GM18907 (cell line): Measurements from ENCODE around the gene FXYD5.
A peak's percentile ranks its signal among the peaks of the same experiment; 100 is the strongest.

ENCODE experiments used
- ATAC-seq: cut with Tn5 transposase; IDR thresholded peaks from one replicate; pipeline ENCODE4 v1.9.1; 2021; ENCODE audit warnings: mild to moderate bottlenecking, moderate library complexity; ENCODE audit not compliant: unreplicated experiment

The FXYD5 gene, protein sequence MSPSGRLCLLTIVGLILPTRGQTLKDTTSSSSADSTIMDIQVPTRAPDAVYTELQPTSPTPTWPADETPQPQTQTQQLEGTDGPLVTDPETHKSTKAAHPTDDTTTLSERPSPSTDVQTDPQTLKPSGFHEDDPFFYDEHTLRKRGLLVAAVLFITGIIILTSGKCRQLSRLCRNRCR

DNA sequence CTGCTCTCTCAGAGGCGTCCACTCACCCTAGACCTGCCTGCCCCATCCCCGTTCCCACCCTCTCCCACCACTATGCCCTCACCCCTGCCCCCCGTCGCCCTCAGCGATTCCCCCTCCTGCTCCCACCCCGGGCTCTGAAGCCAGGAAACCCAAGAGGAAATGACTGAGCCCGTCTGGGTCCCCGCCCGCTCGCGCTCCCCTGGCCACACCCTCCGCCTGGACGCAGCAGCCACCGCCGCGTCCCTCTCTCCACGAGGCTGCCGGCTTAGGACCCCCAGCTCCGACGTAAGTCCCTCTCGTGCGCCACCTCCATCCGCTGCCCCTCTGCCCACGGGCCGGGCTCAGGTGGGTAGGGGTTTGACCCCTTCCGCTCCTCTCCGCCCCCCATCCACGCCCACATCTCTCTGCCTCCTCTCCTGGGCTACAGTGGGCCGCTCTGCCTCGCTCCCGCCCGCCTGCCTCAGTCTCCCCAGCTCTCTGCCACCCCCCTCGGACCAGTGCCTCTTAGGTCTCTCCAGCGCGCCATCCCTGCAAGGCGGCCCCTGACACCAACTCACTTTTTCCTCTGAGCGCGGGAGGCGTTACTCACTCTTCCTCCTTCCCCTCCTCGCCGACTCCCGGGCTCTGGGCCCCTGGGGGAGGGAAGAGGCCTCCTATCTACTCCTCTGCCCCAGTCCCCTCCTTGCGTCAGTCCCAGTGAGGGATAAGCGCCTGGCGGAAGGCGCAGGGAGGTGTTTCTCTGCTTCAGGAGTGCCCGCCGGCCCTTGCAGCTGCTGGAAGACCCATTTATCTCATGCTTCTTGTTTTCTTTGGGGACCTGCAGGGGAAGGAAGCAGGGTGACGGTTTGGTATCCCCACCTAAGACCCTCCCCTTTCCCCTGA, at the start of gene FXYD5:
TSS of gene FXYD5 (plus strand) at position 211 of the 882 bp plus-strand sequence. CDS start 816 bp downstream, outside the sequence.
- ATAC-seq, result peak; percentile 44

DNA sequence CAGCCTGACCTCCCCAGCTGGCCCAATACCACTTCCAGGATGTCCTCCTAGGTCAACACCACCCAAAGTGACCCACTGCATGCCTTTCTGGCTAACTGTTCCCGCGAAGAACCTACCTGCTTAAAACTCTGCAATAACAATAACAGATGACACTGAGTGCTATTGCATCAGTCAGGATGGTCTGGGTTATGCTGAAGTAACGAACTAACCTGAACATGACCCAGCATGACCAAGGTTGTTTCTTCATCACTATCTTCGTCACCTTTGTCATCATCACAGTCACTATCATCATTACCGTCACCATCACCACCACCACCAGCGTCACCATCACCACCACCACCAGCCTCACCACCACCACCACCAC, 49.5 kb upstream of the FXYD5 start:
- no peak for ATAC-seq

DNA sequence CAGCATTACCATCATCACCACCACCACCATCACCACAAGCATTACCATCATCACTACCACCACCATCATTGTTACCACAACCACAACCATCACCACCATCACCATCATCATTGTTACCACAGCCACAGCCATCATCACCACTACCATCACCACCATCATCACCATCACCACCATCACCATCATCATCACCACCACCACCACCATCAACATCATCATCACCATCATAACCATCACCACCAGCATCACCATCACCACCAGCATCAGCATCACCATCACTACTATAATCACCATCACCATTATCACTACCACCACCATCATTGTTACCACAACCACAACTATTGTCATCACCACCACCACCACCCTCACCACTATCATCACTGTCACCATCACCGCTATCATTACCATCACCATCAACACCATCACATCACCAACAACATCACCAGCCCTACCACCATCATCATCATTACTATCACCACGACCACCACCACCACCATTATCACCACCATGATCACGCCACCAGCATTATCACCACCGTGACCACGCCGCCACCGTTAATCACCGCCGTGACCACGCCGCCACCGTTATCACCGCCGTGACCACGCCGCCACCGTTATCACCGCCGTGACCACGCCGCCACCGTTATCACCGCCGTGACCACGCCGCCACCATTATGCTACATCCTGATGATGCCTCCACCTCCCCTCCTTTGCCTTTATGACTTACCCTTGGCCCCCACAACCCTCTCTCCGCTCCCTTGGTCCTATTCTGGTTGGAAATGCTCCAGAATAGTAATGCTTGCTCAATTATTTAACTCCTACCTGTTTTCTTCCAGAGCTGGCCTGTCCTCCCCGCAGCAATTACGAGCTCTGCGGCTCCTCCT, 48.9 kb upstream of the FXYD5 start:
- no peak for ATAC-seq

DNA sequence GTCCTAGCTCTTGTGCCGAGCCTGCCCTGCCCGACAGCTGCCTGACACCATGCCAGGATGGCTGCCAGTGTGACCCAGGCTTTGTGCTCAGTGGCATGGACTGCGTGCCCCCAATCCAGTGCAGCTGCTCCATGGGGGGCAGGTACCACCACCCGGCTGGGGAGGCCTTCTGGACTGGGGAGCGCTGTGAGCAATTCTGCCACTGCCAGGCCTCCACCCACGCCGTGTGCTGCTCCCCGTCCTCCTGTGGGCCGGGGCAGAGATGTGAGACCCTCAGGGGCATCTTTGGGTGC, 48.3 kb upstream of the FXYD5 start:
- no peak for ATAC-seq

DNA sequence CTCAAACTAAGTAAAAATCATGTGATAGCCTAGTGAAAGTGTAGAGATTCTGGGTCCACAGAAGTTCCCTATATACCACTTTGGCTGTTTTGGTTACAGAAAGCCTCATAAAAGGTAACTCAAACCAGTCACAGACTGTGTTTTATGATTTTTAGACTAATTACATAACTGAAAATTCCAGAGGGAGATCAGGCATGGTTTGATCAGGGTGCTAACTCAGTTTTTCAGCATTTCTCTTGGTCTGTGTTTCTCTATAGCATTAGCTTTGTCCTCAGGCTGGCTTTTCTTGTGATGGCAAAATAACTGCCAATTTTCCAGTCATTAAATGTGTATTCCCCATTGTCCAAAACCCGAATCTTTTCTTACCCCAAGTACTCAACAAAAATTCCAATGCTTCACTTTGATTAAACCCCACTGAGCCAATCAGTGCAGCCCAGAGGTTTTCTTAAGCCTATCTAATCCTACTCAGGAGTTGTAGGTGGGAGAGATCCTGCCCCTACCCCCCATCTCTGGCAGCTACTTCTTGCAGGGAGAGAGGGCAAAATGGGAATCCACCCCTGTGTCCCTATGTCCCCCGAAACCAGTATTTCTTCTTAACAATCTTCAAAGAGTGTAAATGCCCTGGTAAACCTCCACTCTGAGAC, 47.5 kb upstream of the FXYD5 start:
- no peak for ATAC-seq

DNA sequence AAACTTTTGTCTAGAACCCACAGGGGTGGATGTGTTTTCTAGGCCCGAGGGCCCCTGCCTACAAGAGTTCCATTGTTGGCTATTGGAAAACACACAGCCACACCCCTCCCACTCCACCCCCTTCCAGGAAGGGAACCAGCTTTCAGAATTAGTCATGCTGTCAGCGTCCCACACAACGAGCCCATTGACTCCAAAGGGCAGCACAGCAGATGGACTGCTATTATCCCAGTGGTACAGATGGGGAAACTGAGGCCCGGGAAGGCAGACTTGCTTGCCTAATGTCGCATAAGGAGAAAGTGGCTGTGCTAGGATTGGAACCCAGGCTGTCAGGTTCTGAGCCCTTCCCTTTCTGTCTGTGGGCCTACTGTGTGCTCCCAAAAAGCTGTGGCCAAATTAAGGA, 47.0 kb upstream of the FXYD5 start:
- no peak for ATAC-seq

DNA sequence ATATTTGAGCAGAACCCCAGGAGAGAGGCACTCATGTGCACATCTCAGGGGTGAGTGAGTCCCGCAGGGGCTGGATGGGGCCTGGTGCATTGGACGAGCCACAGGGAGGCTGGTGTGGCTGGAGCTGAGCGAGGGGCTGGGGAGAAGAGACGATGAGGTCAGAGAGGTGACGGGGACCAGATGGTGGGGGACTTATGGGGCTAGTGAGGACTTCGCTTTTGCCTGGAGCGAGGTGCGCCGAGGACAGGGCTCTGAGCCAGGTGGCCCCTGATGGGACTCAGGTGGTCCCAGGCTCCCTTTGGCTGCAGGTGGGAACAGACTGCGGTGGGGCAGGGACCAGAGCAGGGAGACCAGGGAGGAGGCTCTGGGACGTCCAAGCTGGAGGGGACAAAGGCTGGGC, 45.8 kb upstream of the FXYD5 start:
- ATAC-seq, result no peak

DNA sequence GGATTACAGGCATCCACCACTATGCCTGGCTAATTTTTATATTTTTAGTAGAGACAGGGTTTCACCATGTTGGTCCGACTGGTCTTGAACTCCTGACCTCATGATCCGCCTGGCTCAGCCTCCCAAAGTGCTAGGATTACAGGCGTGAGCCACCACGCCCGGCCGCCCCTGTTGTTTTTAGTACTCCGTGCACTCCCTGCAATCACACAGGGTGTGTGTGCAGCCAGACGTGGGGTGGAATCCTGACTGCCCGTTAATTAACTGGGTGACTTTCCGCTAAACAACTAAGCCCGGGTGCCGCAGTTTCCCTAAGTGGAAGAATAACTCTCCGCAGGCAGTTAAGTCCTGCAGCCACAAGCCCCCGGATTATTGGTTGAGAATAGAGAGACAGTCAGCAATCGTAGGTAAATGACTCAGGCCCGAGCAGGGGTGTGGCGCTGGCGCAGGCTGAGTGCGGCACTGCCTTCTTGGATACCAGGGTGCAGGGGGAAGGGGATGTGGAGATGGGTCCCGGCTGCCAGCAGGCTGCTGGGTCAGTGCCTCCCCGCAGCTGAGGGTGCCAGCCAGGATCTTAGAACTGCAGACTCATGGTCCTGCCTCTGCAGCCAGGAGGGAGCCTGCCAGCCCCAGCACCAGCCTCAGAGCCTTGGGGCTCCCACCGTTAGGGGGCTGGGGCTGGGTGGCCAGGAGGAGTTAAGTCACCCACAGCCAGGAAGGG, 45.0 kb upstream of the FXYD5 start:
- no peak for ATAC-seq

DNA sequence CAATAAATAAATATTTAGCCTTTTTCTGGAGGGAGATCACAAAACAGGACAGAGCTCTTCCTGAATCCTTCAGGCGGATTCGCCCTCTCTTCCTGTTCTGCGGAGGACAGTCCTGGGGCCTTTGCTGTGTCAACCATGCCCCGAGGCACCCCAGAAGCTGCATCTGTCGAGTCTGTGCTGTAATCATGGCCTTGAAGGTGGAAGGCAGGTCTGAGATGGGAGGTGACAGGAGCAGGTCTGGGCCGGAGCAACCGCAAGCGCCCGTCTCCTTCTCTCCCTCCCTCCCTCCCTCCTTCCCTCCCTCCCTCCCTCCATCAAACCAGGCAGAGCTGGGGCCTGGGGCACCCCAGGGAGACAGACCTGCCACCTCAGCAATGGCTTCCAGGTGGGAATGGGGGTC, 43.6 kb upstream of the FXYD5 start:
- ATAC-seq, result no peak

DNA sequence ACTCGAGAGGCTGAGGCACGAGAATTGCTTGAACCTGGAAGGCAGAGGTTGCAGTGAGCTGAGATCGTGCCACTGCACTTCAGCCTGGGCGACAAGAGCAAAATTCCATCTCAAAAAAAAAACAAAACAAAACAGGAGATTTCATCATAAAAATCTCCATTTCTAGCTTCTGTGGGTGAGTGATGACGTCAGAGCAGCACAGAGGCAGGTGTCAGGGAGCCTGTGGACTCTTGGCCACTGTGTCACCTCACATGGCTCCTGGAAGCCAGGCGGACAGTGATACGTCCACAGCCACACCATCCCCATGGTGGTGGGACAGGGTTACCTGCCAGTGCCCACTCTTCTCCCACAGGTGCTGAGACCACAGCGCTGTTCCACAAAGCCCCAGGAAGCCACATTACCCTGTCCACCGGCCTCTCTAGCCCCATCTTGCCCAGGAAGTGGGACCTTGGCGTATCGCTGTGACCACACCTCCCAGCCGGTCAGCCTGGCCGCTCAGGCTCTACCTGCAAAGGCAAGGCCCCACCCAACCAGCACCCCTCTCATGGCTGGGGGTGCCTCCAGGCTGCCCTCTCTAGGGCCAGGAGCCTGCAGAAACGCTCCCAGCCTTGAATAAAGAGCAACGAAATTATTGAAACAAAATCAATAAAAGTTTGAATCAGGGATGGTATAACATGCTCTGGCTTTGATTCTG, 41.4 kb upstream of the FXYD5 start:
- ATAC-seq, result no peak

DNA sequence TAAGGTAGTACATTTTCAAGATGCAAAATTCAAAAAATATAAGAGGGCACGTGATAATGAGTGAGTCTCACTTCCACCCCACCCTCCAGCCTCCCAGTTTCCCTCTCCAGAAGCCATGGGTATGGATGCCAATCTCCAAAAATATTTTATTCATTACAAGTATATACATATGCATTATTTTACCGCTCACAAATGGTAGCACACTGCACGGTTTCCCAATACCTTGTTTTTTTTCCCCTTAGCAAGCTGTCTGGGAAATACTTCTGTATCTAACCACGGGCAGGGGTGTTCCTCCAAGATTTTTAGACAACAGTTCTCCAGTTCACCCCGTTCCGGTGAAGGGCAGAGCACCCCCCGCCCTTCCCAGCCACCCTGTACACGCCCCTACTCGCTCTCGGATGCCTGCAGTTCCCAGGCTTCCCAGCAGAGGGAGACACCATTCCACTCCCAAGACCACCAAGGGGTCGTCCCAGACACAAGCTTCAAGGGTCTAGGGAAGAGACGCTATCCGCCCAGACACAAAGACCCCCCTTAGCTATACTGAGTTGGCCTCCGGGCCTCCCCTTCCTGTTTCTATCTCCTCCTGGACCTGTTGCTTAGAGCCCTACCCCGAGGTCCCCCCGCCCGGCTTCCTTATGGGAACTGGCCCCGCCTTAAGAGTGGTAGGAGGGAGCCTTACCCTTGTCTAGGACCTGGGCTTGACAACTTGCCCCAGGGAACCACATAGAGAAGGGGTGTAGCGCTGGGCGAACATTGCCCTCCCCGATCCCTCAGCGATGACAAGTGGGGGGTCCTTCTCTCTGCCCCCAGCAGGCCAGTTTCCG, 40.0 kb upstream of the FXYD5 start:
- no peak for ATAC-seq

DNA sequence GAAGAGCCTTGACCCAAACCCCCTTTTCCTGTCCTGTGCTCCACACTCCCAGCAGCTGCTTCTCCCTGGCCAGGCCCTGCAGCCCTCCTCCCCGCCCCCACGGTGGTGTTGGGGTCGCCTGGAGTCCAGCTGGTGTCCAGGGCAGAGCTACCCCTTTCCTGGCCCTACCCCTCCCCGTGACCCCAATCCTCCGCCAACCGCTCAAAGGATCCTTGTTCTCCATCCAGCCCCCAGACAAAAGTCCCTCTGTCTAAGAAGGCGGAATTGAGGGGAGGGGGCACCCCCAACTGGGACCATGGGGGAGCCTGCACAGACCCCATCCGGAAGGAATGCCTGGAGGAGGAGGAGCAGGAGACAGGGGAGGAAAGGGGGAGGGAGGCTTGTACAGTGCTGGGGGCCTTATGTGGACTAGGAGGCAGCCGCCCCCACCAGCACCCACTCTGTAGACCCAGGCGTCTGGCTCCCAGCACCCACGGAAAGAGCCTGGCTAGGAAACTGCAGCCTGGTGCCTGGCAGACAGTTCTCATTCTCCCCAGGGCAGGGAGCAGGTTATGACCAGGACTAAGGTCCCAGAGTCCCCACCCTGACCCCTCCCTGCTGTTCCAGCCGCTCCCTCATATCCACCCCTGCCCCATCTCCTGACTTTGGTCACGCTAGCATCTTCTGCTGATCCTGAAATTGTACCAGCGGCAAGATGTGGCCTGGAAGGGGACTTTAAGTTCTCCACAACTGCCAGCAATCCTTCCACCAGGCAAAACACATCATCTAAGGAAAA, 39.2 kb upstream of the FXYD5 start, which contains the start of gene FXYD3:
TSS of gene FXYD3 (plus strand) at position 647 of the 775 bp plus-strand sequence. CDS start 3,554 bp downstream, outside the sequence.
- no peak for ATAC-seq

DNA sequence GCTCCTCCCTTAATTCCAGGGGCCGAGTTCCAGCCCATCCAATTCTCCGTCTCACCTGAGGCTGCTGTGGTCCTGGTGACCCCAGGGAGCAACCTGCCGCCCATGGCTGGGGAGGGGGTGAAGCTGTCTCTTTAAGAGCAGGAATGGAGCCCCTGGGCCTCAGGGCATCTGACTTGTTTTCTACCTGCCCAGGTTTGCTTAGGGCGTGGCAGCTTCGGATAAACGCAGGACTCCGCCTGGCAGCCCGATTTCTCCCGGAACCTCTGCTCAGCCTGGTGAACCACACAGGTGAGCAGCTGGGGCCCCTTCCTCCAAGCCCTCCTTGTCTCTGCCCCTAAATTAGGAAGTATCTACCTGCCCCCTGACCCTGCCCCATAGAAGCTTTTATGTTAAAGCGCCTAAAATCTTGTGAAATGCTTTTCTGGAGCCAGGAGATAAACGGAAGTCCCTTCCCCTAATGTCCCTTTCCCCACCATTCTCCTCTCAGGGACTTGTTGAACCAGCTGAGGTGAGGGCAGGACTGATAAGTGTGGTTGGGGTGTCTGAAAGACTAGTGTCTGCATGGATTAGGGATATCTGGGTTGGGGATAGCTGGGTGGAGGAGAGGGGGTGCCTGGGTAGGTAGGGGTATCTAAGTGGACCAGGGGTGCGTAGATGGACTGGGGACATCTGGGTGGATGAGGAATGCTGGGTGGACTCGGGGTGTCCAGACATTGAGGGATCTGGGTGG, 38.3 kb upstream of the FXYD5 start:
- no peak for ATAC-seq

DNA sequence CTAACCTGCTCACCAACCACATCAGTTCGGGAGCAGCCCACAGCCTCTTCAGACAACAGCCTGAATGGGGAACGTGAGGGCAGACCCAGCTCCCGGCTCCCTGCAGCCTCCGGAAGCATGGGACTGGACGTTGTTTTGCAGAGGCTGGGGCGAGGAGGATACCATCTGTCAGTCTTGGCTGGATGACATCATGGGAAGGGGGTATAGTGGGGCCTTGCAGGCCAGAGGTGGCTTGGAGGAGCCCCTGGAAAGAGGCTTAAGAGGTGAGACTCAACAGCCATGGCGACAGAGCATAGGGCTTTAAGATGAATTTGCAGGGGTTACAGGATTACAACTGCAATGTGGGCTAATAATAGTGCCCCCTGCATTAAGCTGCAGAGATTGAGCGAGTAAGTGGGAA, 37.4 kb upstream of the FXYD5 start:
- no peak for ATAC-seq

DNA sequence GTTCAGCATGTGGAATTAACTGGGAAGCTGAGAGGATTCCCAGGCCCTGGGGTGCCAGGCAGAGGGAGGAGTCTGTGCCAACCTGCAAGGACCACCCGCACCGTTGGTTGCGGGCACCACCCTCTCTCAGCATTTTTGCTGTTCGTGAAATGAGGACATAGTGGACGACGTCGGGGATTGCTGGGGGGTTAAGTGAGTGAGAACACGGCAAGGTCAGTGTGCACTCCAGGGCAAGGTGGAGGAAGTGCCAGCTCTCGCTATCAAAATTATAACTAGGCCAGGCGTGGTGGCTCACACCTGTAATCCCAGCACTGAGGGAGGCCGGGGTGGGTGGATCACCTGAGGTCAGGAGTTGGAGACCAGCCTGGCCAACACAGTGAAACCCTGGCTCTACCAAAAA, 36.7 kb upstream of the FXYD5 start:
- ATAC-seq, result no peak

DNA sequence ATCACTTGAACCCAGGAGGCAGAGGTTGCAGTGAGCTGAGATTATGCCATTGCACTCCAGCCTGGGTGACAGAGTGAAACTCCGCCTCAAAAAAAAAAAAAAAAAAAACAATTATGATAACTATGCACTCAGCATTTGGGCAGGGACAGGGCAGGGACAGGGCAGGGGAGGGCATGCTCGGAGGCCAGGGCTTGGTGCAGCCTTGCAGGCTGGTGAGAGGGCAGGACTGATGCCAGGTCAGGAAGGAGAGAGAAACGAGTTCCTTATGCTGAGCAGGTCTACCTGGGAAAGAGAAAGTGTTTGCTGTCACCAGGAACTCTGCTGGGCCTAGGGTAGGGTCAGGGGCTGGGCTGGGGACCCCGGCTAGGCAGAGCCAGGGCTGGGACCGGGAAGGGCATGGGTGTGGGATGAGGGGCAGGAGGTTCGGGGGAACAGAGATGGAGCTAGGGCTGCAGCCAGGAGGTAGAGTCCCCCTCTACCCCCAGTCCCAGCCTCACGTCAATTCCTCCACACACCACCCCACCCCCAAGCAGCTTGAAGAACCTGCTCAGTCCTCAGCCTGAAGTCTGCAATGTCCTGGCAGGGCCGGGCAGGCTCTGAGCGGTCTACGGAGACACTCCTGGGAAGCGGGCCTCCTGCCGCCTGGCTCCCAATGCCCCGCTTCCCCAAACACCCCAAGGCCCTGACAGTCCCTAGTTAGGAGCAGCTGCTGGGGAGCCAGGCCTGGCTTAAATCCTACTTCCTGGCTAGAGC, 36.1 kb upstream of the FXYD5 start:
- ATAC-seq, result no peak

DNA sequence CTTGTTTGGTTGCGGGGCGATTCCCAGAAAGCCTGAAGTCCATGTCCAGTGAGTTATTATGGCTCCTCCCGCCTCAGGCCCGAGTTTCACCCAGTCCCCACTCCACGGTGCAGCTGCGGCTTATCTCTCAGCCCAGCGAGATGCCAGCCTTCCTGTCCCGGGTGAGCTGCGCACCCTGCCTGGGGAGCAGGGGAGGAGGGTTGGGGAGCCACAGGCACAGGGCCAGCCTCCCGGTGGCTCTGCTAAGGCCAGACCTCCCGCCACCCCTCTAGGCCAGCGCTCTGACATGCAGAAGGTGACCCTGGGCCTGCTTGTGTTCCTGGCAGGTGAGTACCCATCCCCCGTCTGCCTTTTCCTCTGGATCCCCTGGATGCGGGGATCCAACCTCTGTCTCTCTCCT, 35.4 kb upstream of the FXYD5 start:
- ATAC-seq, result no peak
